Endodermal cell (in vitro differentiated cells): Measurements from ENCODE around the gene ZNF83. TPM values are rescaled to one million over a fixed set of nuclear protein-coding genes. Genes with fewer than 3 reads are reported as not detected.

Source experiments
- DNase-seq: peaks from one replicate; pipeline ENCODE4 v3.0.0-alpha.2; 2017
- H3K27ac ChIP-seq: 2 replicates; pipeline ENCODE4 v1.5.1; 2013; ENCODE audit warnings: mild to moderate bottlenecking, low read depth, low read length, moderate library complexity
- H3K27me3 ChIP-seq: 2 replicates; pipeline ENCODE4 v1.6.1; 2013; ENCODE audit warnings: mild to moderate bottlenecking, low read length, moderate library complexity; ENCODE audit not compliant: insufficient read depth, control insufficient read depth, poor library complexity, severe bottlenecking
- H3K36me3 ChIP-seq: 2 replicates; pipeline ENCODE4 v1.7.0; 2013; ENCODE audit warnings: mild to moderate bottlenecking, low read length, moderate library complexity; ENCODE audit not compliant: control insufficient read depth, insufficient read depth
- H3K4me1 ChIP-seq: one replicate; pipeline ENCODE4 v1.7.0; 2013; ENCODE audit warnings: low read length; ENCODE audit not compliant: control insufficient read depth, insufficient read depth
- H3K4me3 ChIP-seq: 2 replicates; pipeline ENCODE4 v1.5.1; 2013; ENCODE audit warnings: mild to moderate bottlenecking, low read length, moderate library complexity
- H3K9ac ChIP-seq: 2 replicates; pipeline ENCODE4 v1.6.1; 2013; ENCODE audit warnings: mild to moderate bottlenecking, low read length, moderate library complexity; ENCODE audit not compliant: poor library complexity, severe bottlenecking; ENCODE audit errors: extremely low read depth
- H3K9me3 ChIP-seq: 2 replicates; pipeline ENCODE4 v1.6.1; 2013; ENCODE audit warnings: mild to moderate bottlenecking, low read length, moderate library complexity; ENCODE audit not compliant: control insufficient read depth
- H3K27ac Mint-ChIP-seq: 2 replicates; pipeline ENCODE4 v1.8.0; 2020; ENCODE audit warnings: mixed read lengths
- H3K27me3 Mint-ChIP-seq: 2 replicates; pipeline ENCODE4 v1.8.0; 2021; ENCODE audit warnings: mild to moderate bottlenecking, mixed read lengths; ENCODE audit not compliant: insufficient read depth
- H3K36me3 Mint-ChIP-seq: 2 replicates; pipeline ENCODE4 v1.8.0; 2020; ENCODE audit warnings: low read depth, mixed read lengths
- H3K4me1 Mint-ChIP-seq: 2 replicates; pipeline ENCODE4 v1.8.0; 2020; ENCODE audit warnings: mixed read lengths
- H3K4me3 Mint-ChIP-seq: 2 replicates; pipeline ENCODE4 v1.8.0; 2020; ENCODE audit warnings: mild to moderate bottlenecking, moderate library complexity, mixed read lengths
- H3K9me3 Mint-ChIP-seq: 2 replicates; pipeline ENCODE4 v1.8.0; 2020; ENCODE audit warnings: mild to moderate bottlenecking, mixed read lengths
- WGBS, 2 experiments: methylation state at CpG; one replicate each; pipeline versions ENCODE4 v1.1.5 to v1.1.7; 2013; ENCODE audit warnings: missing lambda C conversion rate in 2 of 2, mixed read lengths in 1 of 2; ENCODE audit not compliant: insufficient coverage in 1 of 2, insufficient read length in 1 of 2; 5-methylcytosine and 5-hydroxymethylcytosine counted together
- total RNA-seq, 2 donors: library from RNA; stranded (reverse); fragmentation: NEBNext Ultra II Directional in 1 of 2; extraction: Animal tissue kit (Norgen Biotek cat#: 25700) in 1 of 2; gene quantifications; 2 replicates in 1 of 2; 3 replicates in 1 of 2; pipeline ENCODE4 v1.2.1, GENCODE V29; 2021
- TF ChIP-seq, protein P1 (sequence below): fragments of 200-600 bp; sonication (generic); conservative IDR thresholded peaks from 2 replicates; pipeline ENCODE4 v1.5.0; 2021; ENCODE audit warnings: antibody characterized with exemption, mild to moderate bottlenecking

The ZNF83 gene
- total RNA-seq, 2 donors from 2014 or later, result 59.0 to 88.7 TPM

DNA sequence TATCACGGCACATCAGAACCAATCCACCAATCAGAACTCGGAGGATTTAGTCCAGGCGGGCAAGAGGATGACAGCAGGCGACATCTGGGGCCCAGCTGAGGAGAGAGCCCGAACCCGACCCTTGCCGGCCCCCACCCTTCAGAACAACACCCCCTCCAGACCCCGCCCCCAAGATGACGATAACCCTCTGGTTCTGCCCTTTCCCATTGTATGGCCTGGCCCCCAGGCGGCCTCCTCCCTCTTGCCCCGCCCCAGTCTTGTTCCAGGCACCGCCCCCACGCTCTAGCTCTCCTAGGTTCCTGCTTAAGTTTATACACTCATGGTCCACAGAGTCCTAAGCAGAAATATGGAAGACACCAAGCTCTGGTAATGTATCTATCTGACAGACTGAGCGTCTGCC is 2.8 kb upstream of the ZNF83 start:
- H3K9ac ChIP-seq, result no peak overlapping the region
- Mint-ChIP-seq H3K27ac (peak overlapping the region; percentile 84), H3K9me3 (no peaks in the 10 kb centered on the region), H3K36me3 (peaks cover 3% of the 10 kb centered on the region), H3K27me3 (no peaks in the 10 kb centered on the region), H3K4me3 (peak overlapping the region; percentile 36), H3K4me1 (peaks cover 29% of the 10 kb centered on the region)
- TF ChIP-seq, protein P1, sequence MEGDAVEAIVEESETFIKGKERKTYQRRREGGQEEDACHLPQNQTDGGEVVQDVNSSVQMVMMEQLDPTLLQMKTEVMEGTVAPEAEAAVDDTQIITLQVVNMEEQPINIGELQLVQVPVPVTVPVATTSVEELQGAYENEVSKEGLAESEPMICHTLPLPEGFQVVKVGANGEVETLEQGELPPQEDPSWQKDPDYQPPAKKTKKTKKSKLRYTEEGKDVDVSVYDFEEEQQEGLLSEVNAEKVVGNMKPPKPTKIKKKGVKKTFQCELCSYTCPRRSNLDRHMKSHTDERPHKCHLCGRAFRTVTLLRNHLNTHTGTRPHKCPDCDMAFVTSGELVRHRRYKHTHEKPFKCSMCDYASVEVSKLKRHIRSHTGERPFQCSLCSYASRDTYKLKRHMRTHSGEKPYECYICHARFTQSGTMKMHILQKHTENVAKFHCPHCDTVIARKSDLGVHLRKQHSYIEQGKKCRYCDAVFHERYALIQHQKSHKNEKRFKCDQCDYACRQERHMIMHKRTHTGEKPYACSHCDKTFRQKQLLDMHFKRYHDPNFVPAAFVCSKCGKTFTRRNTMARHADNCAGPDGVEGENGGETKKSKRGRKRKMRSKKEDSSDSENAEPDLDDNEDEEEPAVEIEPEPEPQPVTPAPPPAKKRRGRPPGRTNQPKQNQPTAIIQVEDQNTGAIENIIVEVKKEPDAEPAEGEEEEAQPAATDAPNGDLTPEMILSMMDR, result no peak
- H3K36me3 ChIP-seq, result peaks cover 6% of the 10 kb centered on the region
- WGBS, 2 experiments, result 60 to 77% methylated on average over 1 to 14 of the region's 14 CpGs
- peaks cover 3% of the 10 kb centered on the region for H3K4me1 ChIP-seq
- H3K27ac ChIP-seq, result no peak overlapping the region
- H3K4me3 ChIP-seq, result peak overlapping the region; percentile 46
- H3K27me3 ChIP-seq, result no peaks in the 10 kb centered on the region
- H3K9me3 ChIP-seq, result no peaks in the 10 kb centered on the region
- DNase-seq, result peak; percentile 76

DNA sequence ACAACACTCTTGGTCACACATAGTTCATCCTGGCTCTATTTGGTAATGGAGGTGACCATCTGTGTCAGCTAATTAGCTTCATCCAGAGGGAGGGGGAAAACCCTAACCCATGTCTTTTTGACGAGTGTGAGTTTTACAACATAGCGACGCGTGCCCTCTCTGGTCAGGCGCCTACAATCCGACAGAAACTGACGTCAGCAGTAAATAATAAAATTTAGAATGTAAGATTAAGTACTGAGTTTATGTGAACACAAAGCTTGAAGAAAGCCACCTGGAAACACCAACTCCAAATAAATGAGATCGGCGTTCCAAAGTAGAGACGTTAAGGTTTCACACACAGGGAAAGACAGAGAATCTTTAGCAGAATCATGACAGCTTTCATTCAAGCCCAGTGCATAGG is 1.8 kb upstream of the ZNF83 start:
- Mint-ChIP-seq H3K27ac (peak overlapping the region; percentile 71), H3K9me3 (no peaks in the 10 kb centered on the region), H3K36me3 (peaks cover 5% of the 10 kb centered on the region), H3K27me3 (no peaks in the 10 kb centered on the region), H3K4me3 (peak overlapping the region; percentile 30), H3K4me1 (peaks cover 29% of the 10 kb centered on the region)
- Histone ChIP-seq H3K9me3 (no peaks in the 10 kb centered on the region), H3K4me1 (peaks cover 3% of the 10 kb centered on the region), H3K36me3 (peaks cover 6% of the 10 kb centered on the region), H3K4me3 (peak overlapping the region; percentile 46), H3K27ac (no peak overlapping the region), H3K27me3 (no peaks in the 10 kb centered on the region), H3K9ac (no peak overlapping the region)
- DNase-seq, result no peak
- TF ChIP-seq, protein P1, result no peak
- 95 to 97% methylated on average over 3 to 10 of the region's 10 CpGs for WGBS, 2 experiments

DNA sequence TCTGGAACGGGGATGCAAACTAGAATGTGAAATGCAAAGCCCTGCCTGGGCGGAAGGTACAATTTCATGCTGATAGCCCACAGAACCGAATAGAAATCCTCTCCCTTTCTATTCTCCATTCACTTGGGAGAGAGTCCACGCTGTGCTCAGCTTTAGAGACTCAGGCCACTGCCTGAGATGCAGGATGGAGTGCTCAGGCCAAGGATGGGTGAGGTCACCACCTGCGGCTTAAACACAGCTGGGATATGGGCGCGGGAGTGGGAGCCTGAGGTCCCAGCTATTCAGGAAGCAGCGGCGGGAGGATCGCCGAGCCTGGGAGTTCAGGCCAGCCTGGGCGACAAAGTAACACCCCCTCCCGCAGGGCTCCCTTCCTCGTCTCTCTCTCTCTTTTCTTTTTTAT is 446 bp upstream of the ZNF83 start:
- 11 to 14% methylated on average over 4 to 9 of the region's 14 CpGs for WGBS, 2 experiments
- H3K27me3 ChIP-seq, result no peaks in the 10 kb centered on the region

More for the DNA sequence above, 446 bp upstream of the ZNF83 start:
- TF ChIP-seq, protein P1, result no peak
- Histone ChIP-seq H3K27ac (no peak overlapping the region), H3K36me3 (peaks cover 14% of the 10 kb centered on the region), H3K9ac (no peak overlapping the region), H3K9me3 (no peaks in the 10 kb centered on the region), H3K4me3 (peak overlapping the region; percentile 96), H3K4me1 (peaks cover 3% of the 10 kb centered on the region)
- Mint-ChIP-seq H3K27me3 (no peaks in the 10 kb centered on the region), H3K4me1 (peaks cover 29% of the 10 kb centered on the region), H3K36me3 (peaks cover 7% of the 10 kb centered on the region), H3K4me3 (peak overlapping the region; percentile 83), H3K27ac (peak overlapping the region; percentile 76), H3K9me3 (no peaks in the 10 kb centered on the region)
- no peak for DNase-seq
